Activated naive CD8-positive, alpha-beta T cell treated with anti-CD3 and anti-CD28 coated beads, Interleukin-2, amount 50 U/mL, for 24 hours (primary cell): ENCODE measurements around the gene CD101.
A peak's percentile ranks its signal among the peaks of the same experiment; 100 is the strongest.

Experiments used
- ATAC-seq: fragments of 150-1000 bp; cut with Tn5 transposase; one replicate; pipeline ENCODE4 v1.10.0; 2021
- DNase-seq: peaks from one replicate; pipeline ENCODE4 v3.0.0; 2021
- H3K27ac Mint-ChIP-seq: one replicate; pipeline ENCODE4 v1.8.0; 2021; ENCODE audit warnings: mild to moderate bottlenecking, mixed read lengths
- H3K27me3 Mint-ChIP-seq: one replicate; pipeline ENCODE4 v1.8.0; 2021; ENCODE audit warnings: mixed read lengths
- H3K36me3 Mint-ChIP-seq: one replicate; pipeline ENCODE4 v1.8.0; 2021; ENCODE audit warnings: low read depth, mixed read lengths
- H3K4me1 Mint-ChIP-seq: one replicate; pipeline ENCODE4 v1.8.0; 2021; ENCODE audit warnings: mixed read lengths
- H3K4me3 Mint-ChIP-seq: one replicate; pipeline ENCODE4 v1.8.0; 2021; ENCODE audit warnings: mild to moderate bottlenecking, moderate library complexity, mixed read lengths
- H3K9me3 Mint-ChIP-seq: one replicate; pipeline ENCODE4 v1.8.0; 2021; ENCODE audit warnings: mixed read lengths

The CD101 gene, protein sequence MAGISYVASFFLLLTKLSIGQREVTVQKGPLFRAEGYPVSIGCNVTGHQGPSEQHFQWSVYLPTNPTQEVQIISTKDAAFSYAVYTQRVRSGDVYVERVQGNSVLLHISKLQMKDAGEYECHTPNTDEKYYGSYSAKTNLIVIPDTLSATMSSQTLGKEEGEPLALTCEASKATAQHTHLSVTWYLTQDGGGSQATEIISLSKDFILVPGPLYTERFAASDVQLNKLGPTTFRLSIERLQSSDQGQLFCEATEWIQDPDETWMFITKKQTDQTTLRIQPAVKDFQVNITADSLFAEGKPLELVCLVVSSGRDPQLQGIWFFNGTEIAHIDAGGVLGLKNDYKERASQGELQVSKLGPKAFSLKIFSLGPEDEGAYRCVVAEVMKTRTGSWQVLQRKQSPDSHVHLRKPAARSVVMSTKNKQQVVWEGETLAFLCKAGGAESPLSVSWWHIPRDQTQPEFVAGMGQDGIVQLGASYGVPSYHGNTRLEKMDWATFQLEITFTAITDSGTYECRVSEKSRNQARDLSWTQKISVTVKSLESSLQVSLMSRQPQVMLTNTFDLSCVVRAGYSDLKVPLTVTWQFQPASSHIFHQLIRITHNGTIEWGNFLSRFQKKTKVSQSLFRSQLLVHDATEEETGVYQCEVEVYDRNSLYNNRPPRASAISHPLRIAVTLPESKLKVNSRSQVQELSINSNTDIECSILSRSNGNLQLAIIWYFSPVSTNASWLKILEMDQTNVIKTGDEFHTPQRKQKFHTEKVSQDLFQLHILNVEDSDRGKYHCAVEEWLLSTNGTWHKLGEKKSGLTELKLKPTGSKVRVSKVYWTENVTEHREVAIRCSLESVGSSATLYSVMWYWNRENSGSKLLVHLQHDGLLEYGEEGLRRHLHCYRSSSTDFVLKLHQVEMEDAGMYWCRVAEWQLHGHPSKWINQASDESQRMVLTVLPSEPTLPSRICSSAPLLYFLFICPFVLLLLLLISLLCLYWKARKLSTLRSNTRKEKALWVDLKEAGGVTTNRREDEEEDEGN

DNA sequence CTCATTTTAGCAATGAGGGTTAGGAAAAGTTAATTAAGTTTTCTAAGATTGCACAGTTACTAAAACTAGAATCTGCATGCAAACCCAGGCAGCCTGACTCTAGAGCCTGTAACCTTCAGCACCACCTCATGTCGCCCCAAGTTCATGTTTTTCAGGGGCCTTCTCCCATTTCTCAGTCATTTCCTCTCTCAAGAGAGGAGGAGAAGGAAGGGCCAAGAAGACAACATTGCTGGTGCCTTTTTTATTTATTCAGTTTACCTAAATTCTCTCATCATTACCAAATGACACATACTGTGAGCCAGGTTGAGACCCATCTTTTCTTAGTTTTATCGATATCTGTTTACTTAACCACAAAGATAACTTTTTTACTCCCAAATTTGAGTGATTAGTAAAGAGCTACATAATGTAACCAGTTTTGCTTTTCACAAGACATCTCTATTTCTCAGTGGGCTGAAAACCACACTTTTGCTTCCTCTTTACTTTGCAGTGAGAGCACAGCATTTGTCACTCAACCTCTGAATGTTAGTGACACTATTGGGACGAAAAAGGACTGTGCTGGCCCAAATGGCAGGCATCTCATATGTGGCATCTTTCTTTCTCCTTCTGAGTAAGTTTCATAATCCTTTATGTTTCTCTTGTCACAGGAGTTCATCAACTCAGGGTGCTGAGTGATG is at the start of gene CD101:
TSS of gene CD101 (plus strand) at position 507 of the 674 bp plus-strand sequence. CDS start at position 565, 58 bp downstream.
- peaks cover 64% of the 10 kb centered on the region for H3K4me1 Mint-ChIP-seq
- ATAC-seq: peak; percentile 96
- DNase-seq: no peak
- H3K27me3 Mint-ChIP-seq: no peaks in the 10 kb centered on the region
- peaks cover 5% of the 10 kb centered on the region for H3K9me3 Mint-ChIP-seq
- peak within 1 kb of the TSS; percentile 54 for H3K4me3 Mint-ChIP-seq
- peak within 1 kb of the TSS; percentile 90 for H3K27ac Mint-ChIP-seq
- peaks cover 3% of the 10 kb centered on the region for H3K36me3 Mint-ChIP-seq

DNA sequence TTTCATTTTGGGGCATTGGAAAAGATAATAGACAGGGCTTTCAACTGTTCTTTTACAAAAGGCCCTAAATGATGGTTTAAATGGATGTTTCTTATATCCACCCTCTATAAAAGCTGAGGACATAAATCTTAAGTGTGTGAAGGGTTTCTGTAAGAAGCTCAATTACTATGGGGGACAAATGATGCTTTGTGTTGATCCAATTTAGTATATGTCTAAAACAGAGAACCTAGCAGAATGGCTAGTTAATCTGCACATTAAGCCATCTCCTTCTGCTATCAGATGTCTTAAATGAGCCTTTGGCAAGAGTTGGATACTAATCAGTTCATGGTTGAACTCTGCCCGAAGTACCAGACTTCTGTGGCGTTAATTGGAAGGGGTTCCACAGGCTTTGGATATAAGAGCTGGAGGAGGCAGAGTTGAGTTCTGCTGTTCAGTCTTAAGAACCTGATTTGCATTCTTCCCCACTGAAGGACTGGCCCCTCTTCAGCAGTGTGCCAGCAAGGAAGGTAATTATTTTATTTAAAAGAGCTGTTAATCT is 48.8 kb upstream of the CD101 start:
- Mint-ChIP-seq H3K27me3 (no peaks in the 10 kb centered on the region), H3K4me1 (no peaks in the 10 kb centered on the region), H3K9me3 (no peaks in the 10 kb centered on the region), H3K4me3 (no peak overlapping the region), H3K27ac (no peak overlapping the region), H3K36me3 (peaks cover 5% of the 10 kb centered on the region)
- DNase-seq (no peak), ATAC-seq (no peak)

DNA sequence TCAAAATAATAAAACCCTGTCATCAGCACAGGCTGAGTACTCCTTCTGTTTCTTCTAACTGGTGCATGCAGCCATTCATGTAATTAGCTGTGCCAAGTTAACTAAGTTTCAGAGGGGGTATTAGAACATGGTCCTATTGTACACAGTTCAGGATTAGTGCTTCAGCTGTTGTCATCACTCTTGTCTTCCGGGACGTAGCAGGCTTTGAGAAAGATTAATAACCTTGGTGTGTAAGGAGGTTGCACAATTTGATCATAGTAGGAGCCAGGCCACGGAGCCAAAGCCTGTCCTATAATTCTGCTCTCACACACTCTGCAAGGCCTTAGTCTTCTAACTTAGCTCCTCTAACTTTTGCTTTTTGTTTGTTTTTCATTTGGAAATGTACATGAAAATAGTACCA is 47.1 kb upstream of the CD101 start:
- ATAC-seq (no peak), DNase-seq (no peak)
- Mint-ChIP-seq H3K27ac (no peak overlapping the region), H3K27me3 (no peaks in the 10 kb centered on the region), H3K4me1 (no peaks in the 10 kb centered on the region), H3K9me3 (no peaks in the 10 kb centered on the region), H3K4me3 (no peak overlapping the region), H3K36me3 (peaks cover 5% of the 10 kb centered on the region)

DNA sequence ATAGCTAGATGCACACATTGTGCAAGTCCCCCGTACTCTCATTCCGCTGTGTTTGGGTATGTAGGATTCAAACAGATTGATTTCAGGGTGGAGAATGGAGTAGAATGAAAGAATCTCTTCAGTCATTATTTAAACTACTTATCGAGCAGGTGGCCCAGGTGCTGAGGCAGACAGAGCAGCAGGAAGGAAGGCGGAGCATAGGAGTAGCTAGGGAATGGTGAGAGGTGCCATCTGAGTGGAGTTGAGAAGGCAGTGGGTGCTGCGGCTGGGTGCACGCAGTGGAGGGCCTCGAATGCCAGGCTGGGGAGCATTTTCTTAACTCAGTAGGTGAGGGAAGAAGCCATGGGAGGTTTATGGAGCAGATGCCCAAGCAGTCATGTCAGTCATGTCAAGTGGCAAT is 45.2 kb upstream of the CD101 start:
- H3K9me3 Mint-ChIP-seq: no peaks in the 10 kb centered on the region
- H3K27ac Mint-ChIP-seq: no peak overlapping the region
- H3K4me1 Mint-ChIP-seq: no peaks in the 10 kb centered on the region
- ATAC-seq (no peak), DNase-seq (no peak)
- no peak overlapping the region for H3K4me3 Mint-ChIP-seq
- no peaks in the 10 kb centered on the region for H3K27me3 Mint-ChIP-seq
- no peaks in the 10 kb centered on the region for H3K36me3 Mint-ChIP-seq

DNA sequence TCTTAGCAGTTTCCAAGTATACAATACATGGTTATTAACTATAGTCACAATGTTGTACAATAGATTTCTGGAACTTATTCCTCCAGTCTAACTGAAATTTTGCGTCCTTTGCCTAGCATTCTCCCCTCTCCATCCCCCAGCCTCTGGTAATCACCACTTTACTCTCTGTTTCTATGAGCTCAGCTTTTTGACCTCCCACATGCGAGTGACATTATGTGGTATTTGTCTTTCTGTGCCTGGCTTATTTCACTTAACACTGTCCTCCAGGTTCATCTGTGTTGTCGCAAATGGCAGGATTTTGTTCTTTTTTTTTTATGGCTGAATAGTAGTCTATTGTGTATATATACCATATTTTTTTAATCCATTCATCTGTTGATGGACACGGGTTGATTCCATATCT is 43.9 kb upstream of the CD101 start:
- ATAC-seq (no peak), DNase-seq (no peak)
- no peaks in the 10 kb centered on the region for H3K27me3 Mint-ChIP-seq
- H3K36me3 Mint-ChIP-seq: no peaks in the 10 kb centered on the region
- no peak overlapping the region for H3K4me3 Mint-ChIP-seq
- no peak overlapping the region for H3K27ac Mint-ChIP-seq
- no peaks in the 10 kb centered on the region for H3K4me1 Mint-ChIP-seq
- no peaks in the 10 kb centered on the region for H3K9me3 Mint-ChIP-seq

DNA sequence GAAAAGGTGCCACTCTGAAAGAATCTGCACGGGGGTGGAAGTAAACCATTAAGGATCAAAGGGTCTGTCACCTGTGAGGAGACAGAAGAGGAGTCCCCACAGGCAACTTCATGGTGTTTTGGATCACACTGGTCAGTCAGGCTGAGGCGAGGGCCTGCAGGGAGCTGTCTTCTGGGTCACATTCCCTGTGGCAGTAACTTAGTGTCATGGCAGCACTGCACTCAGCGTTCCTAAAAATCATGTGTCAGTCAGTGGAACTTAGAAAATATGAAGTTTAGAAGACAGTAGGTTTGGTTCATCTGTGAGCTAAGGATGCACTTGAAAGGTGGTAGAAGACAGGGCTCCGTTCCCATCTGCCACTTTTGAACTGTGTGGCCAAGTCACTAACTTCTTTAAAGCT is 43.5 kb upstream of the CD101 start:
- H3K9me3 Mint-ChIP-seq: no peaks in the 10 kb centered on the region
- ATAC-seq (no peak), DNase-seq (no peak)
- no peak overlapping the region for H3K27ac Mint-ChIP-seq
- no peaks in the 10 kb centered on the region for H3K4me1 Mint-ChIP-seq
- no peaks in the 10 kb centered on the region for H3K36me3 Mint-ChIP-seq
- H3K4me3 Mint-ChIP-seq: no peak overlapping the region
- no peaks in the 10 kb centered on the region for H3K27me3 Mint-ChIP-seq

DNA sequence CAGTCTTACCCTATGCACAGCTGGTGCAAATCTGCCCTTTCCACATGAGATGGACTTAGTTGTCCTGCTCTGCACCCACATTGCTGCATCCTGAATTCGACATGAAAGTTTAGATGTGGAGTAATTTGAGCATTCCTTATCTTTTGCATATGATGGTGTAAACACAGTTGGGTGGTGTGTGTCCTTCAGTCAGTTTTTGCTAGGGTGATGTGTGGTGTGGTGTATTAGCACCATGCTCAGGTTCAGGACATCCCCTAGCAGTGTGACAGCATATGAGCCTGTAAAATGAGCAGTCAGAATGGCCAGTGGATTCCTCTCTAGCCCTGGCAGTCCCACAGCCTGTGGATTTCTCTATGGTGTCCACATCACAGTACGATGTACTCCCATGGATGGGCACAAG is 42.6 kb upstream of the CD101 start:
- H3K27me3 Mint-ChIP-seq: no peaks in the 10 kb centered on the region
- H3K27ac Mint-ChIP-seq: no peak overlapping the region
- H3K4me3 Mint-ChIP-seq: no peak overlapping the region
- no peaks in the 10 kb centered on the region for H3K36me3 Mint-ChIP-seq
- H3K9me3 Mint-ChIP-seq: no peaks in the 10 kb centered on the region
- ATAC-seq (no peak), DNase-seq (no peak)
- no peaks in the 10 kb centered on the region for H3K4me1 Mint-ChIP-seq

DNA sequence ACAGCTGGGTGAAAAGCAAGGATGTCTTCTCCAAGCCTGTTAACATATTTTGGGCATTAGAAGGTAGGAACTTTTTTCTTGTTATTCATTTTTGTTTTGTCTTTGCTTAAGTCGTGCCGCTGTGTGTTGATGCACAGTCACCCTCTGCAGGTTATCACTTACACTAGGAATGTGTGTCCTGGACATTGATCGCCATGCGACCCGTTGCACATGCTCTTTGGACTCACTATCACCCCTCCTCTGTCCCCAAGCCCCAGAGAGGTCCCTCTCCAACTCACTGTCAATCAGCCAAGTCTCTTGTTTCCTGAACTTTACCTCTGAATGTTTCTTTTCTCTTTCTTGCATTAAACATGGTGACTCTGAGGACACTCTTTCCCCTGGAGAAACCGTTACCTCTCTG is 40.0 kb upstream of the CD101 start:
- no peak overlapping the region for H3K27ac Mint-ChIP-seq
- ATAC-seq (no peak), DNase-seq (no peak)
- H3K27me3 Mint-ChIP-seq: peaks cover 2% of the 10 kb centered on the region
- H3K36me3 Mint-ChIP-seq: no peaks in the 10 kb centered on the region
- H3K4me3 Mint-ChIP-seq: no peak overlapping the region
- H3K9me3 Mint-ChIP-seq: no peaks in the 10 kb centered on the region
- H3K4me1 Mint-ChIP-seq: no peaks in the 10 kb centered on the region

DNA sequence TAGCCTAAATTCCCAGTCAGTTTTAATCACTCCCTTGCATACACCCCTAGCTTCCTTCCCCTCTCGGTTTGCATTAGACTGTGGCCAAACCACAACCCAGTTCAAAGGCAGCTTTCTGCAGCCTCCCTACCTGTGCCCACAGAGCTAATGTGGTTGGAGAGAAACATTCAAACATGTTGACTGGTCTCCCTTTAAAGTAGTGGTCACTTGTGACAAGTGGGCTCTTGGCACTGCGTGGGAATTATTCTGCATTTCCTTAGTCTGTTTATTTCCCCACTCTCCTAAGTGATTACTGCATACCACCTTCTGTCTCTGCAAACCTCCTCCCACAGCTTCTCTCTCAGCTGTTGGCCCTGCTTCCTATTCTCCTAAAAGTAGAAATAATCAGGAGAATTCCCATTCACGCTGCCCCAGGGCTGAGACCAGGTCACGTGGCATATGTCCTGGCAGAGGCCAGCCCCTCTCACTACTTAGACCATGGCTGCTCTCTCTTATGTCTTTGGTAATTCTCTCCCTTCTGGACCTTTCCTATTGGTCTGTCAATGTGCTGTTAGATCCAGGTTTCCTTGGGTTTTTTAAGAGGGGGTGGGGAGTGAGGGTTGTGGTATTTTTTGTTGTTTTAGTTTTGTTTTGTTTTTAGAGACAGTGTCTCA is 38.4 kb upstream of the CD101 start:
- no peak overlapping the region for H3K27ac Mint-ChIP-seq
- DNase-seq (no peak), ATAC-seq (no peak)
- no peaks in the 10 kb centered on the region for H3K9me3 Mint-ChIP-seq
- H3K36me3 Mint-ChIP-seq: peaks cover 3% of the 10 kb centered on the region
- peaks cover 2% of the 10 kb centered on the region for H3K27me3 Mint-ChIP-seq
- H3K4me1 Mint-ChIP-seq: no peaks in the 10 kb centered on the region
- no peak overlapping the region for H3K4me3 Mint-ChIP-seq

DNA sequence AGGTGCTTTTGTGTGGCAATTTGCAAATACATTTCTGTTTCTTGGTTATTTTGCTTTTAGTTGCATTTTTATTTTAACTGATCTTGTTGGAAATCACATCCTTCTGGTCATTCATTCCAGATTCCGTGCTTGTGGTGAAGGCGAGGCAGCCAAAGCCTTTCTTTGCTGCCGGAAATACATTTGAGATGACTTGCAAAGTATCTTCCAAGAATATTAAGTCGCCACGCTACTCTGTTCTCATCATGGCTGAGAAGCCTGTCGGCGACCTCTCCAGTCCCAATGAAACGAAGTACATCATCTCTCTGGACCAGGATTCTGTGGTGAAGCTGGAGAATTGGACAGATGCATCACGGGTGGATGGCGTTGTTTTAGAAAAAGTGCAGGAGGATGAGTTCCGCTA is 34.8 kb upstream of the CD101 start:
- Mint-ChIP-seq H3K9me3 (no peaks in the 10 kb centered on the region), H3K4me3 (no peak overlapping the region), H3K27me3 (peaks cover 2% of the 10 kb centered on the region), H3K4me1 (no peaks in the 10 kb centered on the region), H3K36me3 (peaks cover 8% of the 10 kb centered on the region), H3K27ac (no peak overlapping the region)
- ATAC-seq (no peak), DNase-seq (no peak)

DNA sequence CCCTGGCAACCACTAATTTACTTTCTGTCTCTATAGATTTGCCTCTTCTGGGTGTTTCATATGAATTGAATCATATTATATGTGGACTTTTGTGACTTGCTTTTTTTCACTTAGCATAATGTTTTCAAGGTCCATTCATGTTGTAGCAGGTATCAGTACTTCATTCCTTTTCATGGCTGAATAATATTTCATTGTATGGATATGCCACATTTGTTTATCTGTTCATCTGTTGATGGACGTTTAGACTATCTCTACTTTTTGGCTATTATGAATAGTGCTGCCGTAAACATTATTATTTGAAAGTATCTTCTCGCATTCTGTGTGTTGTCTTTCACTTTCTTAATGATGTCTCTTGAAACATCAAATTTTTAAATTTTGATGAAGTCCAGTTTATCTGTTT is 32.8 kb upstream of the CD101 start:
- no peaks in the 10 kb centered on the region for H3K4me1 Mint-ChIP-seq

DNA sequence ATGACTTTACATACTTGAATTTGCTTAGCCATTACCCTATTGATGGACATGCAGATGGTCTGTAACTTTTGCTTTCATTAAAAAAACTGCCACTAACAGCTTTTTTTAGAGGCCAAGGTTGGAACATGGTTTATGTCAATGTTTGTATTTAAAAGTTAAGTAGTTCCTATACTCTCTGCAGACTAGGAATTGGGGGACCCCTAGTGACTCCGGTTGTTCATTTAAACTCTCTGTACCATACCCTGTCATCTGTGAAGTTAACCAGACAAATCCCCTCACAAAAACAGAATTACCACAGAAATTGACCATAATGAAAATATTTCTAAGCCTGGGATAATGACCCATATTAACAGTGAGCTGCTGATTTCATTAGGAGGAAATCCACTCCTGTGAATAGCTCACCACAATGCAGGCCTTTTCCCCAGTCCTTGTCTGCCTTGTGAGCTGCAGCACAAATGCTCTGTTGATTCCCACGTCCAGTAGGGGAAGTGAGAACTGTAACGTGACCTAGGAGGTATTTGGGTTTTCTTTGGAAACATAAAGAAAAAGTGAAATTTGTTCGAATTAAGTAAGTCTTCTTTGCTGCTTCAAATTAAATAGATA is 30.2 kb upstream of the CD101 start:
- Mint-ChIP-seq H3K4me1 (no peaks in the 10 kb centered on the region), H3K27me3 (no peaks in the 10 kb centered on the region), H3K27ac (no peak overlapping the region), H3K4me3 (no peak overlapping the region), H3K9me3 (peaks cover 6% of the 10 kb centered on the region), H3K36me3 (peaks cover 15% of the 10 kb centered on the region)
- ATAC-seq: no peak
- DNase-seq: no peak

More for the DNA sequence above, 32.8 kb upstream of the CD101 start:
- peaks cover 2% of the 10 kb centered on the region for H3K27me3 Mint-ChIP-seq
- DNase-seq: no peak
- no peaks in the 10 kb centered on the region for H3K9me3 Mint-ChIP-seq
- ATAC-seq: no peak
- no peak overlapping the region for H3K4me3 Mint-ChIP-seq
- no peak overlapping the region for H3K27ac Mint-ChIP-seq
- peaks cover 8% of the 10 kb centered on the region for H3K36me3 Mint-ChIP-seq

DNA sequence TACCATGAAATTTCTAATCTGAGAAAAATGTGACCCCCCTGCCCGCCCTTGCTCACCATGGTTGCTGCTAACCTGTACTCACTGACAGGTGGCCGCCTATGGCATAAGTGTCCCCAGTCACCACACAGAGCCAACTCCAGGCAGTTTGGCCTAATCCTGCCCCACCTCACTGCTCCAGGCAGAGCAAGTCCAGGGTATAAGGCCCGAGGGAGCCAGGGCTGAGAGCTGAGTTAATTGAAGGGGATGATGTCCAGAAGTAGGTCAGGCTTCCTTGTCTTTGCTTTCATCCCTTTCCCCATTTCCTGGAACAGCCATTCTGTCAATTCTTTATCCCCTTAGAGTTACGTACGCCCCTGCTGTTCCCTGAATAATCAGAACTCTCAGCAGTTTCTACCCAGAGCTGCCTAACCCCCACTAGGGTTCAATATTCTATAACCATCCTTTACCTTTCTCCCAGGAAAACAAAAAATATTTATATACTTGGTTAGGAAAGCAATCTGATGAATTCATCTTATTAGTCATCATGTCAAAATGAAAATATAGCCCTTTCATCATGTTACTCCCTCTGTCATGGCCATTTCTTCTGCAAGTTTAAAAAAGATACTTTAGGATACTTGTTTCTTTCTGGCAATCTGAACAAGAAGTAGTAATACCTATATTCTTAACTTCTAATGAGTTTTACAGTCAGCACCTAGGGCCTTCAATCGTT is 29.4 kb upstream of the CD101 start:
- no peaks in the 10 kb centered on the region for H3K27me3 Mint-ChIP-seq
- H3K36me3 Mint-ChIP-seq: peaks cover 12% of the 10 kb centered on the region

More for the DNA sequence above, 29.4 kb upstream of the CD101 start:
- no peak for ATAC-seq
- no peak for DNase-seq
- Mint-ChIP-seq H3K27ac (no peak overlapping the region), H3K9me3 (peaks cover 6% of the 10 kb centered on the region), H3K4me3 (no peak overlapping the region), H3K4me1 (no peaks in the 10 kb centered on the region)
